HCT116 (cell line): Measurements from ENCODE around the gene NAV1. TPM values are rescaled to one million over a fixed set of nuclear protein-coding genes. Genes with fewer than 3 reads are reported as not detected.
"Not testable (repeated sequence)": the region's sequence is repeated elsewhere in the genome, so short reads cannot be mapped to it uniquely, and the experiment has no call there.

Experiments used
- ATAC-seq: fragments of 200-7000 bp; cut with Tn5 transposase; 2 replicates; pipeline ENCODE4 v1.9.1; 2020; ENCODE audit warnings: mild to moderate bottlenecking, moderate library complexity
- BruUV-seq: library from RNA; stranded (reverse); fragments of 400-500 nt; replicated peaks from 2 replicates; lab custom pipeline; 2021; lab: Mats Ljungman, UMichigan
- CTCF ChIA-PET: fragments of 300-600 bp; sonication (Branson Sonifier 250); formaldehyde crosslinking; loops from one replicate; lab custom pipeline; 2021; ENCODE audit warnings: antibody characterized with exemption; lab: Charles Lee
- POLR2A ChIA-PET: fragments of 300-600, 350-600 bp; sonication (Branson Sonifier 250); formaldehyde crosslinking; loops from one replicate; lab custom pipeline; 2021; ENCODE audit warnings: antibody characterized with exemption; lab: Charles Lee
- RAD21 ChIA-PET, 2 experiments: fragments of 300-600 bp; sonication (Branson Sonifier 250); formaldehyde crosslinking; loops; one replicate each; lab custom pipeline; 2023; ENCODE audit warnings: low total read pairs in 2 of 2; ENCODE audit not compliant: uncharacterized antibody in 2 of 2, unreplicated experiment in 2 of 2, low non-redundant PET in 1 of 2; lab: Charles Lee
- DNase-seq: peaks from one replicate; pipeline ENCODE4 v3.0.0-alpha.2; 2010; ENCODE audit warnings: low read depth, low spot score
- H2AFZ ChIP-seq: fragments of 200-600 bp; shearing (Covaris generic), sonication (generic); 2 replicates; pipeline ENCODE4 v1.6.1; 2017; ENCODE audit warnings: low read depth, mixed run types, mixed read lengths, antibody characterized with exemption, low read length; ENCODE audit not compliant: poor library complexity, severe bottlenecking
- H3K27ac ChIP-seq: 2 replicates; pipeline ENCODE4 v1.5.1; 2012; ENCODE audit warnings: low read depth, low read length
- H3K27me3 ChIP-seq: fragments of 200-600 bp; sonication (generic); 2 replicates; pipeline ENCODE4 v1.6.1; 2016; ENCODE audit warnings: mixed run types, low read length, mixed read lengths; ENCODE audit not compliant: insufficient read depth
- H3K36me3 ChIP-seq, 2 experiments: fragments of 200-500 bp in 1 of 2; fragments of 200-600 bp in 1 of 2; sonication (Bioruptor generic) in 1 of 2; sonication (generic) in 1 of 2; 2 replicates each; pipeline versions ENCODE4 v1.5.1 to v1.6.1; 2014 to 2016; ENCODE audit warnings: low read length in 2 of 2, inconsistent platforms in 1 of 2, mixed read lengths in 1 of 2, mixed run types in 1 of 2; ENCODE audit not compliant: insufficient read depth in 2 of 2, control insufficient read depth in 1 of 2
- H3K4me1 ChIP-seq, 2 experiments: fragments of 200-600 bp in 1 of 2; sonication (generic) in 1 of 2; 2 replicates each; pipeline versions ENCODE4 v1.5.1 to v1.6.1; 2012 to 2017; ENCODE audit warnings: low read length in 2 of 2, inconsistent platforms in 1 of 2, mild to moderate bottlenecking in 1 of 2, mixed read lengths in 1 of 2, mixed run types in 1 of 2, moderate library complexity in 1 of 2; ENCODE audit not compliant: insufficient read depth in 2 of 2, control insufficient read depth in 1 of 2
- H3K4me2 ChIP-seq: fragments of 200-600 bp; sonication (generic); 2 replicates; pipeline ENCODE4 v1.6.1; 2017; ENCODE audit warnings: mixed run types, low read length, mixed read lengths
- H3K4me3 ChIP-seq, 2 experiments: fragments of 200-600 bp in 1 of 2; sonication (generic) in 1 of 2; replicated peaks in 1 of 2; 2 replicates each; pipeline ENCODE4 v1.5.1; 2011 to 2016; ENCODE audit warnings: low read length in 2 of 2, control low read depth in 1 of 2, low read depth in 1 of 2, mild to moderate bottlenecking in 1 of 2, mixed read lengths in 1 of 2, mixed run types in 1 of 2
- H3K79me2 ChIP-seq: fragments of 200-600 bp; sonication (generic); 2 replicates; pipeline ENCODE4 v1.6.1; 2017; ENCODE audit warnings: mild to moderate bottlenecking, mixed run types, low read length, moderate library complexity, mixed read lengths; ENCODE audit not compliant: insufficient read depth
- H3K9ac ChIP-seq: fragments of 200-600 bp; sonication (generic); 2 replicates; pipeline ENCODE4 v1.6.1; 2016; ENCODE audit warnings: low read length, mixed read lengths
- H3K9me2 ChIP-seq: fragments of 200-600 bp; sonication (generic), shearing (Covaris generic); 2 replicates; pipeline ENCODE4 v1.6.1; 2017; ENCODE audit warnings: mixed run types, mild to moderate bottlenecking, moderate library complexity; ENCODE audit not compliant: insufficient read depth
- H3K9me3 ChIP-seq, 2 experiments: fragments of 200-500 bp in 1 of 2; fragments of 200-600 bp in 1 of 2; sonication (Bioruptor generic) in 1 of 2; sonication (generic) in 1 of 2; 2 replicates each; pipeline ENCODE4 v1.6.1; 2014 to 2017; ENCODE audit warnings: low read length in 2 of 2, mixed read lengths in 2 of 2, inconsistent platforms in 1 of 2, low read depth in 1 of 2, mild to moderate bottlenecking in 1 of 2, mixed run types in 1 of 2, moderate library complexity in 1 of 2; ENCODE audit not compliant: control insufficient read depth in 1 of 2, insufficient read depth in 1 of 2
- H4K20me1 ChIP-seq: fragments of 200-600 bp; sonication (generic), shearing (Covaris generic); 2 replicates; pipeline ENCODE4 v1.6.1; 2017; ENCODE audit warnings: mixed run types, mild to moderate bottlenecking, moderate library complexity; ENCODE audit not compliant: insufficient read depth
- CBX3 ChIP-seq: IDR thresholded peaks from 2 replicates; pipeline ENCODE4 v1.6.1; 2012; ENCODE audit warnings: low read depth
- CEBPB ChIP-seq: IDR thresholded peaks from 2 replicates; pipeline ENCODE4 v1.6.1; 2012; ENCODE audit warnings: low read depth
- EGR1 ChIP-seq: IDR thresholded peaks from 2 replicates; pipeline ENCODE4 v1.6.1; 2012; ENCODE audit warnings: low read depth
- EZH2phosphoT487 ChIP-seq: fragments of 200-600 bp; IDR thresholded peaks from 2 replicates; pipeline ENCODE4 v1.6.1; 2018; ENCODE audit warnings: antibody characterized with exemption, borderline replicate concordance
- JUND ChIP-seq: IDR thresholded peaks from 2 replicates; pipeline ENCODE4 v1.6.1; 2012
- ZFX ChIP-seq: fragments of 450-650 bp; IDR thresholded peaks from 2 replicates; pipeline ENCODE4 v1.6.1; 2017
- ZNF274 ChIP-seq: fragments of 200-500 bp; sonication (Bioruptor generic); IDR thresholded peaks from 2 replicates; pipeline ENCODE4 v1.6.1; 2014; ENCODE audit warnings: mild to moderate bottlenecking, low read depth, low read length, inconsistent platforms
- intact Hi-C: fragments of 100-400 bp; cut with micrococcal nuclease; formaldehyde crosslinking; loops from 2 replicates; pipeline ENCODE4 v1.10.0; 2022
- total RNA-seq: library from RNA; stranded (reverse); gene quantifications from one replicate; pipeline ENCODE4 v1.2.1, GENCODE V29; 2021; ENCODE audit not compliant: unreplicated experiment
- TF ChIP-seq, protein P1 (sequence below): IDR thresholded peaks from 2 replicates; pipeline ENCODE4 v1.6.1; 2012
- TF ChIP-seq, protein P2 (sequence below): IDR thresholded peaks from 2 replicates; pipeline ENCODE4 v1.6.1; 2012; ENCODE audit warnings: low read depth
- TF ChIP-seq, protein P3 (sequence below): IDR thresholded peaks from 2 replicates; pipeline ENCODE4 v1.6.1; 2012

NAV1 gene
- total RNA-seq, 1 experiment from 2014 or later, result 22.8 TPM

GRCh38 chr1:201491896-201492511, 46.9 kb upstream of the NAV1 start:
- Histone ChIP-seq H3K36me3 (peaks cover 0 to 6% of the 10 kb centered on the region in 2 experiments; a peak in 2 of 4 replicates), H3K9me3 (no peaks in the 10 kb centered on the region), H3K4me2 (no peak overlapping the region), H3K27me3 (no peaks in the 10 kb centered on the region), H3K79me2 (no peaks in the 10 kb centered on the region)
- POLR2A ChIA-PET, result interaction anchor here (1.5 kb wide), 1 partner anchor 13 kb away, joined by 3 read pairs; no protein-coding TSS in a partner anchor
- TF ChIP-seq EGR1 (no peak), JUND (no peak), ZNF274 (no peak), CEBPB (no peak), EZH2phosphoT487 (no peak), ZFX (no peak), CBX3 (no peak)
- TF ChIP-seq, protein P1, sequence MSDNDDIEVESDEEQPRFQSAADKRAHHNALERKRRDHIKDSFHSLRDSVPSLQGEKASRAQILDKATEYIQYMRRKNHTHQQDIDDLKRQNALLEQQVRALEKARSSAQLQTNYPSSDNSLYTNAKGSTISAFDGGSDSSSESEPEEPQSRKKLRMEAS, result no peak
- TF ChIP-seq, protein P2, sequence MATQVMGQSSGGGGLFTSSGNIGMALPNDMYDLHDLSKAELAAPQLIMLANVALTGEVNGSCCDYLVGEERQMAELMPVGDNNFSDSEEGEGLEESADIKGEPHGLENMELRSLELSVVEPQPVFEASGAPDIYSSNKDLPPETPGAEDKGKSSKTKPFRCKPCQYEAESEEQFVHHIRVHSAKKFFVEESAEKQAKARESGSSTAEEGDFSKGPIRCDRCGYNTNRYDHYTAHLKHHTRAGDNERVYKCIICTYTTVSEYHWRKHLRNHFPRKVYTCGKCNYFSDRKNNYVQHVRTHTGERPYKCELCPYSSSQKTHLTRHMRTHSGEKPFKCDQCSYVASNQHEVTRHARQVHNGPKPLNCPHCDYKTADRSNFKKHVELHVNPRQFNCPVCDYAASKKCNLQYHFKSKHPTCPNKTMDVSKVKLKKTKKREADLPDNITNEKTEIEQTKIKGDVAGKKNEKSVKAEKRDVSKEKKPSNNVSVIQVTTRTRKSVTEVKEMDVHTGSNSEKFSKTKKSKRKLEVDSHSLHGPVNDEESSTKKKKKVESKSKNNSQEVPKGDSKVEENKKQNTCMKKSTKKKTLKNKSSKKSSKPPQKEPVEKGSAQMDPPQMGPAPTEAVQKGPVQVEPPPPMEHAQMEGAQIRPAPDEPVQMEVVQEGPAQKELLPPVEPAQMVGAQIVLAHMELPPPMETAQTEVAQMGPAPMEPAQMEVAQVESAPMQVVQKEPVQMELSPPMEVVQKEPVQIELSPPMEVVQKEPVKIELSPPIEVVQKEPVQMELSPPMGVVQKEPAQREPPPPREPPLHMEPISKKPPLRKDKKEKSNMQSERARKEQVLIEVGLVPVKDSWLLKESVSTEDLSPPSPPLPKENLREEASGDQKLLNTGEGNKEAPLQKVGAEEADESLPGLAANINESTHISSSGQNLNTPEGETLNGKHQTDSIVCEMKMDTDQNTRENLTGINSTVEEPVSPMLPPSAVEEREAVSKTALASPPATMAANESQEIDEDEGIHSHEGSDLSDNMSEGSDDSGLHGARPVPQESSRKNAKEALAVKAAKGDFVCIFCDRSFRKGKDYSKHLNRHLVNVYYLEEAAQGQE, result no peak
- TF ChIP-seq, protein P3, sequence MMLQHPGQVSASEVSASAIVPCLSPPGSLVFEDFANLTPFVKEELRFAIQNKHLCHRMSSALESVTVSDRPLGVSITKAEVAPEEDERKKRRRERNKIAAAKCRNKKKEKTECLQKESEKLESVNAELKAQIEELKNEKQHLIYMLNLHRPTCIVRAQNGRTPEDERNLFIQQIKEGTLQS, result no peak
- TF ChIP-seq, all 23 proteins: peak for 0
- H3K4me1 ChIP-seq, result peaks cover 13 to 20% of the 10 kb centered on the region in 2 experiments; a peak in 3 of 4 replicates
- BruUV-seq, result no TSS peak
- no peak for ATAC-seq
- CTCF ChIA-PET, result interaction anchor here (1.2 to 2.4 kb wide), 3 partner anchors 10 to 44 kb away, joined by 3 to 11 read pairs (median 5); no protein-coding TSS in a partner anchor
- no peaks in the 10 kb centered on the region for H4K20me1 ChIP-seq
- DNase-seq, result no peak
- H3K9me2 ChIP-seq, result no peaks in the 10 kb centered on the region
- H3K27ac ChIP-seq, result no peak overlapping the region
- RAD21 ChIA-PET, result interaction anchor here in 1 of 2 experiments (0.6 kb wide), 1 partner anchor 20 kb away, joined by 3 read pairs; no protein-coding TSS in a partner anchor
- H3K9ac ChIP-seq, result no peak overlapping the region
- intact Hi-C loops, result no loop called here
- no peak overlapping the region for H3K4me3 ChIP-seq
- H2AFZ ChIP-seq, result no peak overlapping the region

DNA sequence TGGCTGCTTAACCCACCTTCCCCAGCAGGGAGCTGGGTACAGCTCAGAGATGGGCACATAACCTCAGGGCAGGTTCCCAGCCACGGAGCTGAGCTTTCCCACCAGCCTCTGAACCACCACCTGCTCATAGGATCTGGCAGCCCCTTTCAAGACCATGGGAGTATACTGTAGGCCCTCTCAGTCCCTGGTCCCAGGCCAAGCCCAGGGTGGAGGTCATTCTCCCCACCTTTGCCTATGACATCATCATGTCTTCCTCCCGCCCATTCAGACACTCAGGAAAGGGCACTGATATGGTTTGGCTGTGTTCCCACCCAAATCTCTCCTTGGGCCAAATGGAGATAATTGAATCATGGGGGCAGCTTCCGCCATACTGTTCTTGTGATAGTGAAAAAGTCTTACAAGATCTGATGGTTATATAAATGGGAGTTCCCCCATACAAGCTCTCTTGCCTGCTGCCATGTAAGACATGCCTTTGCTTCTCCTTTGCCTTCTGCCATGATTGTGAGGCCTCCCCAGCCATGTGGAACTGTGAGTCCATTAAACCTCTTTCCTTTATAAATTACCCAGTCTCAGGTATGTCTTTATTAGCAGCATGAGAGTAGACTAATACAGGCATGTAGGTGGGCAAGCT, 45.8 kb upstream of the NAV1 start:
- intact Hi-C loops, H3K9ac ChIP-seq, H2AFZ ChIP-seq, H3K79me2 ChIP-seq, DNase-seq, POLR2A ChIA-PET, ATAC-seq, H3K9me3 ChIP-seq, RAD21 ChIA-PET, H3K27me3 ChIP-seq, H3K36me3 ChIP-seq, H3K27ac ChIP-seq, H3K4me3 ChIP-seq, H3K9me2 ChIP-seq, H3K4me2 ChIP-seq, BruUV-seq, H4K20me1 ChIP-seq: not testable (repeated sequence)
- CTCF ChIA-PET, result interaction anchor here (2.4 kb wide), 1 partner anchor 45 kb away, joined by 5 read pairs; no protein-coding TSS in a partner anchor
- peaks cover 13 to 20% of the 10 kb centered on the region in 2 experiments; a peak in 3 of 4 replicates for H3K4me1 ChIP-seq
